ENCODE measurements around the gene SNX18. TPM values are rescaled to one million over a fixed set of nuclear protein-coding genes. Genes with fewer than 3 reads are reported as not detected.

The SNX18 gene
- total RNA-seq, 2 donors from 2014 or later = 19.8 to 31.8 TPM

DNA sequence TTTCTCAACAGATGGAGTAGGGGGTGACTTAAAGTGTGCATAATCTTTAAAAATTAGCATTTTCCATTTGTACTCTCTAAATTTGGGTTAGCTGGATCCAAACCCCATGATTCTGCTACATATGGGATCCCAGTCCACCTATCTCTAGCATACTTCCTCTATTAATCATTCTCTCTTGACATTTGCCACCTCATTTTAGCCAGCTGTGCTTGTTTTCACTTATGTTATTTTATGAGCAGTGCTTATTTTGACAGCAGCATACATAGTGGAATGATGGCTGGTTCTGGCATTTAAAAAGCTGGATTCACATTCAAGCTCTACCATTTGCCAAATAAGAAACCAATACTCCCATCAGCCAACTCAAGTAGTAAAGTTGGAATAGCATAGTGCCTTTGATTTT, 22.5 kb upstream of the SNX18 start:
- DNase-seq (ENCODE audit: low spot score) (no peak), ATAC-seq (no peak)
- peaks cover 3% of the 10 kb centered on the region for H3K9me3 Mint-ChIP-seq
- no peak overlapping the region for H3K4me3 Mint-ChIP-seq
- peaks cover 17 to 27% of the 10 kb centered on the region in 2 donors for H3K27me3 Mint-ChIP-seq
- no peaks in the 10 kb centered on the region for H3K4me1 Mint-ChIP-seq (ENCODE audit: low read depth in 2 of 2)
- H3K27ac Mint-ChIP-seq = no peak overlapping the region
- H3K36me3 Mint-ChIP-seq = peaks cover 5% of the 10 kb centered on the region

DNA sequence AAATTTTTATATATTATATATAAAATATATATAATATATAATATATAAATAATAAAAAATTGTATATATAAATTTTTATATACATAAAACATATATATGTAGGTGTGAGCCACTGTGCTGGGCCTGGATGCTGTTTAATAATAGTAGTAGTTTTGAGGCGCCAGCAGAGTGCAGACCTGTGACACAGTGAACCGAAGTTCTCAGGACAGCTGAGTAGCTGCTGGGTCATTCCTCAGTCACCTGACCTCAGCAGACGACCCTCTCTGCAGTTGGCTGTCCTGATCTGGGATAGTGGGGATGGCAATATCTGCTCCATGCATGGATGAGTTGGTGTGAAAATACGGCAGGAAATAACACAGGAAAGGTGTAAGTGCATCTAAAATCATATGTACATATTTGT, 3.3 kb upstream of the SNX18 start:
- no peak for DNase-seq (ENCODE audit: low spot score)
- no peaks in the 10 kb centered on the region for H3K9me3 Mint-ChIP-seq
- no peak overlapping the region for H3K4me3 Mint-ChIP-seq
- H3K27me3 Mint-ChIP-seq = peaks cover 5 to 7% of the 10 kb centered on the region in 2 donors
- no peak for ATAC-seq
- no peaks in the 10 kb centered on the region for H3K36me3 Mint-ChIP-seq
- H3K27ac Mint-ChIP-seq = no peak overlapping the region
- peaks cover 10 to 17% of the 10 kb centered on the region in 2 donors for H3K4me1 Mint-ChIP-seq (ENCODE audit: low read depth in 2 of 2)

- Mint-ChIP-seq H3K9me3 (no peaks in the 10 kb centered on the region), H3K4me1 (ENCODE audit: low read depth in 2 of 2) (peaks cover 17 to 24% of the 10 kb centered on the region in 2 donors), H3K36me3 (peaks cover 6% of the 10 kb centered on the region), H3K4me3 (no peak overlapping the region), H3K27me3 (peaks cover 0 to under 1% of the 10 kb centered on the region in 2 donors), H3K27ac (no peak overlapping the region)
- DNase-seq (ENCODE audit: low spot score) = no peak
- no peak for ATAC-seq
Measured at GRCh38 chr5:54514841-54515432, 2.6 kb upstream of the SNX18 start.

GRCh38 chr5:54515634-54516033, 1.9 kb upstream of the SNX18 start:
- ATAC-seq (no peak), DNase-seq (ENCODE audit: low spot score) (no peak)
- H3K4me1 Mint-ChIP-seq (ENCODE audit: low read depth in 2 of 2) = peaks cover 21 to 31% of the 10 kb centered on the region in 2 donors
- H3K36me3 Mint-ChIP-seq = peaks cover 6% of the 10 kb centered on the region
- no peaks in the 10 kb centered on the region for H3K9me3 Mint-ChIP-seq
- H3K27me3 Mint-ChIP-seq = no peaks in the 10 kb centered on the region
- no peak overlapping the region for H3K27ac Mint-ChIP-seq
- H3K4me3 Mint-ChIP-seq = no peak overlapping the region

DNA sequence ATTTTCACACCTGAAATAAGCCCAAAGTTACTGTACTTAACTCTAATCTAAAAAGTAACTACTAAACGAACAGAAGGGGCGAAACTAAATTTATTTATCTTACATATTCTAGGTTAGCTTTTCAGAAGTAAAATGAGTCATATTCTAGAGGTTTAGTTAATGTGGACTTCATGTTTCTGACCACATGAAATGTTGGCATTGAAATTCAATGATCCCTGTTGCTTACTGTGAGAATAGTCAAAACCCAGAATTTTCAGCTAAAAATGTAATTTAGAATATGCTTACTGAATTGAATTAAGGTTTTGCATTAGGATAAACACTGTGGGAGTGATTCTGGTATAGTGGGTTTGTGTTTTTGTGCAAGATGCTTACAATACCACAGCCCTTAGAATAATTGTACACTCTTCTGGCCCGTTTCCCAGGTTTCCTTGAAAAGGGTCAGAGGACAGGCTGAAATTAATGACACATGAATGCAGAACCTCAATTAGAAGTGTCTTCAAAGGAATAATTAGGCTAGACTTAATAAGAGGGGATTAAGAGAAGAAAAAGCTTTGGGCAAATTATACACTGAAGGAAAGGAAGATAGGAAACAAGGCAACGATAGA, 1.4 kb upstream of the SNX18 start:
- no peaks in the 10 kb centered on the region for H3K27me3 Mint-ChIP-seq
- peaks cover 26 to 36% of the 10 kb centered on the region in 2 donors for H3K4me1 Mint-ChIP-seq (ENCODE audit: low read depth in 2 of 2)
- H3K9me3 Mint-ChIP-seq = no peaks in the 10 kb centered on the region
- DNase-seq (ENCODE audit: low spot score) = no peak
- H3K27ac Mint-ChIP-seq = no peak overlapping the region
- peaks cover 6% of the 10 kb centered on the region for H3K36me3 Mint-ChIP-seq
- H3K4me3 Mint-ChIP-seq = no peak overlapping the region
- ATAC-seq = no peak

GRCh38 chr5:54517174-54517511, 416 bp upstream of the SNX18 start:
- Mint-ChIP-seq H3K36me3 (peaks cover 6% of the 10 kb centered on the region), H3K4me3 (peak overlapping the region; percentile 73), H3K27me3 (no peaks in the 10 kb centered on the region), H3K4me1 (ENCODE audit: low read depth in 2 of 2) (peaks cover 33 to 45% of the 10 kb centered on the region in 2 donors), H3K9me3 (no peaks in the 10 kb centered on the region), H3K27ac (peak overlapping the region in 1 of 2 donors; percentile 24)
- DNase-seq (ENCODE audit: low spot score) (no peak), ATAC-seq (no peak)

GRCh38 chr5:54518146-54518817, 723 bp downstream of the SNX18 start:
- H3K9me3 Mint-ChIP-seq = no peaks in the 10 kb centered on the region
- H3K4me1 Mint-ChIP-seq (ENCODE audit: low read depth in 2 of 2) = peaks cover 41 to 54% of the 10 kb centered on the region in 2 donors
- peak overlapping the region; percentile 65 to 95 for H3K27ac Mint-ChIP-seq
- H3K36me3 Mint-ChIP-seq = peaks cover 6% of the 10 kb centered on the region
- H3K27me3 Mint-ChIP-seq = no peaks in the 10 kb centered on the region
- ATAC-seq = peak; percentile 70 to 78
- peak overlapping the region; percentile 87 for H3K4me3 Mint-ChIP-seq
- peak; percentile 80 for DNase-seq (ENCODE audit: low spot score)

DNA sequence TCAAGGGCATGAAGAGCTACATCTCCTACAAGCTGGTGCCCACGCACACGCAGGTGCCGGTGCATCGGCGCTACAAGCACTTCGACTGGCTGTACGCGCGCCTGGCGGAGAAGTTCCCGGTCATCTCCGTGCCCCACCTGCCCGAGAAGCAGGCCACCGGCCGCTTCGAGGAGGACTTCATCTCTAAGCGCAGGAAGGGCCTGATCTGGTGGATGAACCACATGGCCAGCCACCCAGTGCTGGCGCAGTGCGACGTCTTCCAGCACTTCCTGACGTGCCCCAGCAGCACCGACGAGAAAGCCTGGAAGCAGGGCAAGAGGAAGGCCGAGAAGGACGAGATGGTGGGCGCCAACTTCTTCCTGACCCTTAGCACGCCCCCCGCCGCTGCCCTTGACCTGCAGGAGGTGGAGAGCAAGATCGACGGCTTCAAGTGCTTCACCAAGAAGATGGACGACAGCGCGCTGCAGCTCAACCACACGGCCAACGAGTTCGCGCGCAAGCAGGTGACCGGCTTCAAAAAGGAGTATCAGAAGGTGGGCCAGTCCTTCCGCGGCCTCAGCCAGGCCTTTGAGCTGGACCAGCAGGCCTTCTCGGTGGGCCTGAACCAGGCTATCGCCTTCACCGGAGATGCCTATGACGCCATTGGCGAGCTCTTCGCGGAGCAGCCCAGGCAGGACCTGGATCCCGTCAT, 1.4 kb downstream of the SNX18 start:
- peak overlapping the region; percentile 87 for H3K4me3 Mint-ChIP-seq
- no peaks in the 10 kb centered on the region for H3K27me3 Mint-ChIP-seq
- H3K27ac Mint-ChIP-seq = peak overlapping the region; percentile 65 to 95
- ATAC-seq (no peak), DNase-seq (ENCODE audit: low spot score) (no peak)
- H3K9me3 Mint-ChIP-seq = no peaks in the 10 kb centered on the region
- peaks cover 48 to 61% of the 10 kb centered on the region in 2 donors for H3K4me1 Mint-ChIP-seq (ENCODE audit: low read depth in 2 of 2)
- H3K36me3 Mint-ChIP-seq = peaks cover 6% of the 10 kb centered on the region

DNA sequence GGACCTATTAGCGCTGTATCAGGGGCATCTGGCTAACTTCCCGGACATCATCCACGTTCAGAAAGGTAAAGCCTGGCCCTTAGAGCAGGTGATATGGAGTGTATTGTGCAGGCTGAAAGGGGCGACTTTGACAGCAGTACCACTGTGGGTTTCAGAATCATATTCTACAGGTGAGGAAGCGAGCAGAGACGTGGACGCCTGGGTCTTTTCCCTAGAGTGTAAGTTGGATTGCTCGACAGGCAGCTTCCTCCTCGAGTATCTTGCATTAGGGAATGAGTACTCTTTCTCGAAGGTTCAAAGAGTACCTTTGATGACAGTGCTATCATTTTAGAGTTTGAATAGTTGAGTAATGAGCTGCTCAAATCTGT, 1.9 kb downstream of the SNX18 start:
- peak overlapping the region; percentile 65 to 95 for H3K27ac Mint-ChIP-seq
- H3K27me3 Mint-ChIP-seq = no peaks in the 10 kb centered on the region
- peak overlapping the region; percentile 87 for H3K4me3 Mint-ChIP-seq
- H3K4me1 Mint-ChIP-seq (ENCODE audit: low read depth in 2 of 2) = peaks cover 52 to 63% of the 10 kb centered on the region in 2 donors
- peaks cover 6% of the 10 kb centered on the region for H3K36me3 Mint-ChIP-seq
- H3K9me3 Mint-ChIP-seq = no peaks in the 10 kb centered on the region
- DNase-seq (ENCODE audit: low spot score) = no peak
- ATAC-seq = no peak

DNA sequence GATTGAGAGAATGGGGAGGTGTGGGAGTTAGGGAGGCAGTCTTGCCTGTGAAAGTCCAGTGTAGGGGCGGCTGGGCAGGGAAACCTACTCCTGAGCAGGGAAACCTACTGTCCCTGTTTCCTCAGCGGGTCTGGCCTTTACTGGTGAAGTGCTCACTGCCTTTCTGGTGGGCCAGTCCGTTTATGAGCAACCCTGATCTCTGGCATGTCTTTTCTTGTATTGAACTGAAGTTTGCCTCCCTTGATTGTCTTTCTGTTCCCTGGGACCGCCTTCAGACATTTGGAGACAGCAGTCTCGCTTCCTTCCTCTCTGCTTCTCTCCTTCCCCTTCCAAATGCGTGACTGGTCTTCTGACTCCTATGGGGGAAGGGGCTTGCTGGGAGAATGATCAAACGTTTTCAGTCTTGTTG, 2.9 kb downstream of the SNX18 start:
- Mint-ChIP-seq H3K9me3 (no peaks in the 10 kb centered on the region), H3K4me1 (ENCODE audit: low read depth in 2 of 2) (peaks cover 54 to 65% of the 10 kb centered on the region in 2 donors), H3K4me3 (peak overlapping the region; percentile 87), H3K27me3 (no peaks in the 10 kb centered on the region), H3K27ac (peak overlapping the region; percentile 65 to 95), H3K36me3 (peaks cover 6% of the 10 kb centered on the region)
- no peak for ATAC-seq
- no peak for DNase-seq (ENCODE audit: low spot score)

DNA sequence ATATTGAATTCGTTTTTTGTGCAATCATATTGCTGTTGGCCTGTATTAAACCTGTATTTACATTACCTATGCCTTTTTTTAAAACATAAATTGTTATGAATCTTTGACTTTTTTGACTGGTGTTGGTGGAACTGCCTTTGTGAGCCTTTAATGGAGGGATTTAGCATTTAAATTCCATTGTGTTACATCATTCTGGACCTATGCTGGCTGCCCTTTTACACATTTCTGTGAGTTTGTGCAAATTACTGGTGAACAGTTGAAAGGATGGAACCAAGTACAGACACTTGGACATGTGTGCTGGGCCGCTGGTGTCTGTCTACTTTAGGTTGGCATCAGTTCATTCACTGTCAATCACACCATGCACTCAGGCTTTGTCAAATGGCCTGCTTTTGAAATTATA, 3.4 kb downstream of the SNX18 start:
- Mint-ChIP-seq H3K4me3 (peak overlapping the region; percentile 87), H3K4me1 (ENCODE audit: low read depth in 2 of 2) (peaks cover 55 to 65% of the 10 kb centered on the region in 2 donors), H3K27me3 (no peaks in the 10 kb centered on the region), H3K9me3 (no peaks in the 10 kb centered on the region), H3K27ac (peak overlapping the region; percentile 65 to 95), H3K36me3 (peaks cover 6% of the 10 kb centered on the region)
- no peak for ATAC-seq
- DNase-seq (ENCODE audit: low spot score) = no peak

DNA sequence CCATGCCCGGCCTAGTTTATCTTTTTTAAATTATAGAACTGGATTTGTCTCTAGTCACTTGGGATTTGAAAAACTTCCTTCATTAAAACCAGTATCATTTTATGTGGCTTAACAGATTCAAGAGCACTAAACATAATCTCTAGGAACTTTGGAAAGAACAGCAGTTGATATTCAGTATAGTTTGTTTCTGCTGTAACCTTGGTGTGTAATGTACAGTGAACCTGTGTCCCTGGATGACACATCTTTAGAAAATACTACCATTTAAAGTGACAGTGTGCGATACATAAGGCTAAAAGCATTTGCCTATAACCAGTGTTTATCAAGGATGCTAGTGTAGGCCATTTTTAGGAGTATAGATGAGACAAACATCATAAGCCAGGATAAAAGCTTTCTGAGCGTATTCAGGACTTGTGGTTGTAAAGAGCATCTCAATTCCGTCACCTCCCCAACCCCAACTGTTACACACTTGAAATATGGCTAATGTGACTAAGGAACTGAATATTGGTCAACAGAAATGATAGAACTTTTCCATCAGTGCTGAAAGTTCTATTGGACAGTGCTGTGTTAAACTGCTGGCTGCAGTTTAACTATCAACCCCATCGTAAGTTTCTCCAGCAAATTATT, 4.4 kb downstream of the SNX18 start:
- Mint-ChIP-seq H3K27ac (peak overlapping the region; percentile 65 to 95), H3K4me3 (peak overlapping the region; percentile 87), H3K36me3 (peaks cover 6% of the 10 kb centered on the region), H3K27me3 (no peaks in the 10 kb centered on the region), H3K4me1 (ENCODE audit: low read depth in 2 of 2) (peaks cover 55 to 63% of the 10 kb centered on the region in 2 donors), H3K9me3 (no peaks in the 10 kb centered on the region)
- no peak for ATAC-seq
- no peak for DNase-seq (ENCODE audit: low spot score)

DNA sequence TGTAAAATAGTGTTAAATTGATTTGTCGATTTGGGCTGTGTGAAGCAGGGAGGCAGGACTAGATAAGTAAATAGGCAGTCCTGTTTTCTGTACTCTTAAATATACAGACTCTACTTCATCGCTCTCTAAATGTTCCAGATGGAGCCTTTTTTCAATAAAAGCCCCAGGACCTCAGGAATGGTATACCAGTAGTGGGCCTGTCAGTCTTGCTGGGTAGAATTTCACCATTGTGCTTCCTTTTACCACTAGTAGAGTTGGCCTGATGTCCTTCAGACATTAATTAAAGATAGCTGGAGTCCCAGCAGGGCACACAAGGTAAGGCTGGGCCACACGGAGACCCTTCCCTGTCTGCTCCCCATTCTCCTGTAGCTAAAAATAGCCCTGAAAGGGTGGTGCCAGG, 6.0 kb downstream of the SNX18 start:
- Mint-ChIP-seq H3K4me1 (ENCODE audit: low read depth in 2 of 2) (peaks cover 50 to 59% of the 10 kb centered on the region in 2 donors), H3K27me3 (no peaks in the 10 kb centered on the region), H3K4me3 (peak overlapping the region; percentile 87), H3K9me3 (no peaks in the 10 kb centered on the region), H3K27ac (peak overlapping the region; percentile 90 to 95), H3K36me3 (peaks cover 6% of the 10 kb centered on the region)
- ATAC-seq = no peak
- DNase-seq (ENCODE audit: low spot score) = no peak

Data from natural killer cell treated with Interleukin-12 subunit alpha and Interleukin-12 subunit beta and Interleukin-15 and Interleukin-18, amount 100 ng/mL, for 72 hours (primary cell).